GM15510 (cell line): Measurements from ENCODE around the gene VSTM2A.

Source experiments
- POLR2A ChIP-seq: IDR thresholded peaks from 3 replicates; pipeline ENCODE4 v1.6.1; 2011; ENCODE audit warnings: borderline replicate concordance; ENCODE audit not compliant: insufficient read length; ENCODE audit errors: extremely low read depth

VSTM2A gene

GRCh38 chr7:54541669-54542625 lies at the start of gene VSTM2A:
VSTM2A (plus strand) TSS chr7:54542375; CDS start chr7:54542731, 356 bp downstream.
- no peak for TF ChIP-seq POLR2A

GRCh38 chr7:54529568-54529967 lies 12.6 kb upstream of the VSTM2A start:
- TF ChIP-seq POLR2A: no peak

- TF ChIP-seq POLR2A: no peak
These were observed 4.1 kb upstream of the VSTM2A start for GRCh38 chr7:54538122-54538521.

- TF ChIP-seq POLR2A: no peak
These were observed 895 bp downstream of the VSTM2A start for GRCh38 chr7:54543051-54543488.

- TF ChIP-seq POLR2A: no peak
These were observed 2.0 kb downstream of the VSTM2A start for GRCh38 chr7:54544149-54544526.

GRCh38 chr7:54544527-54545240 lies 2.5 kb downstream of the VSTM2A start:
- no peak for TF ChIP-seq POLR2A

GRCh38 chr7:54545241-54545563 lies 3.0 kb downstream of the VSTM2A start:
- no peak for TF ChIP-seq POLR2A

- no peak for TF ChIP-seq POLR2A
These were observed 4.2 kb downstream of the VSTM2A start for GRCh38 chr7:54546081-54546985.

GRCh38 chr7:54546986-54547314 lies 4.8 kb downstream of the VSTM2A start:
- no peak for TF ChIP-seq POLR2A

GRCh38 chr7:54550471-54550870 lies 8.3 kb downstream of the VSTM2A start:
- TF ChIP-seq POLR2A: no peak

- no peak for TF ChIP-seq POLR2A
These were observed 13.9 kb downstream of the VSTM2A start for GRCh38 chr7:54556121-54556520.

- TF ChIP-seq POLR2A: no peak
These were observed 17.2 kb downstream of the VSTM2A start for GRCh38 chr7:54559401-54559800.

- no peak for TF ChIP-seq POLR2A
These were observed 18.0 kb downstream of the VSTM2A start for GRCh38 chr7:54560198-54560597.

GRCh38 chr7:54560723-54561122 lies 18.5 kb downstream of the VSTM2A start:
- no peak for TF ChIP-seq POLR2A

GRCh38 chr7:54563329-54563916 lies 21.2 kb downstream of the VSTM2A start:
- no peak for TF ChIP-seq POLR2A

GRCh38 chr7:54565432-54565831 lies 23.3 kb downstream of the VSTM2A start:
- TF ChIP-seq POLR2A: no peak

- no peak for TF ChIP-seq POLR2A
These were observed 39.3 kb downstream of the VSTM2A start for GRCh38 chr7:54581511-54581910.
